ENCODE results near the gene PRKCD.

DNA sequence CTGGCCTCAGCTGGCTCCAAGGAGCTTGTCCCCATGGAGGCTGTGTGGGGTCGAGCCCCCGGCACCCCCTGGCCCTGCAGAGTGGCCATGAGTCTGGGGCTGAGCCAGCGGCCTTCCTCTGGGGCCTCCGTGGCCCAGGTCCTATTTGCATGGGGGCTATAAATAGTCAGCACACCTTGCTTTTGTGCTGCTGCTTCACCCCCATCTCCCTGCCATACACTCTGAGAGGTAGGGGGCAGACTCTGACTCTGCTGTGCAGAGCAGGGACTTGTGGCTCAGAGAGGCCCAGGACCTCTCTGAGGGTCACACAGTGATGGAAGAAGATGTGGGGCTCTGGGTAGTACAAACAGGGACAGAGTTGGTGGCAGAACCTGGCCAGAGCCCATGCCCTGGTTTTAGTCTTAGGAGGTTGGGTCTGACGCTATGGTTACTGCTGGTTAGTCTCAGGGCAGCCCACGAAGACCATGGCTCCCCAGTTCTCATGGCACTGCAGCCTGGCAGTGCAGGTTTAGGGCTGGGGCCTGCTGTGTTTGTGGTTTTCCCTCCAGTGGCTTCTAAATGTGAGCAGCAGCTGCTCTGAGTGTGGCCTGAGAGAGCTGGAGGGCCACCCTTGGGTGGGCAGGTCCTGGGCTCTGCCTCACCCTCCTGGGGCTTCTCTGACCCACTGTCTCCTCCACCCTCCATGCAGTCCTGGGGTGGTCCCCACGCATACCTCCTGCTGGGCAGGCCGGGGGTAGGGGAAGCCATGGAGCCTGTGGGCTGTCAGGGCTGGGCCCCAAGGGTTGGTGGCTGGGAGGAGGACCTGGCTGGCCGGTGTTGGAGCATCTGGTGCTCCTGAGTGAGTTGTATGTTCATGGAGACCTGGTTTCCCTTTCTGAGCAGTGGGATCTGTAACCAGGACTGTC, 13.6 kb downstream of the PRKCD start:
- TF ChIP-seq SUZ12 (IDR thresholded peaks at IDR 0.05; ENCODE audit: extremely low read depth, insufficient read depth, insufficient read length) (no peak), ZNF274 (IDR thresholded peaks at IDR 0.05; ENCODE audit: low read depth, low read length) (no peak)

Data from NT2/D1 (cell line).